HG03045 (cell line): ENCODE measurements around the gene SLC26A4.

Source experiments
- ATAC-seq: cut with Tn5 transposase; IDR thresholded peaks from one replicate; pipeline ENCODE4 v1.9.1; 2021; ENCODE audit warnings: mild to moderate bottlenecking, moderate library complexity; ENCODE audit not compliant: unreplicated experiment

Gene SLC26A4

GRCh38 chr7:107743567-107744344, 83.1 kb downstream of the SLC26A4 start, which contains the start of gene CBLL1:
CBLL1 (plus strand) TSS chr7:107744142; CDS start chr7:107744164, 22 bp downstream.
- ATAC-seq, result peak; percentile 93

- peak; percentile 39 for ATAC-seq
Measured at GRCh38 chr7:107744345-107744750, 83.7 kb downstream of the SLC26A4 start.

GRCh38 chr7:107746006-107746405, 85.4 kb downstream of the SLC26A4 start:
- ATAC-seq, result no peak

GRCh38 chr7:107751113-107751512, 90.5 kb downstream of the SLC26A4 start:
- no peak for ATAC-seq

GRCh38 chr7:107754642-107755041, 94.0 kb downstream of the SLC26A4 start:
- no peak for ATAC-seq

GRCh38 chr7:107758667-107759066, 98.0 kb downstream of the SLC26A4 start:
- ATAC-seq, result no peak

GRCh38 chr7:107767391-107767790, 106.8 kb downstream of the SLC26A4 start:
- ATAC-seq, result no peak
